Lower lobe of right lung (tissue), 2 donors: ENCODE measurements around the gene COPE. TPM values are rescaled to one million over a fixed set of nuclear protein-coding genes. Genes with fewer than 3 reads are reported as not detected.

ENCODE experiments used
- ATAC-seq, 2 donors: fragments of 200-7000 bp; cut with Tn5 transposase; one replicate each; pipeline ENCODE4 v1.9.1; 2020 to 2022; ENCODE audit warnings: mild to moderate bottlenecking in 2 of 2, moderate library complexity in 2 of 2
- DNase-seq: peaks from one replicate; pipeline ENCODE4 v3.0.0-alpha.2; 2020
- H3K27ac ChIP-seq: fragments of 200-600 bp; one replicate; pipeline ENCODE4 v1.8.0; 2022
- H3K27me3 ChIP-seq: fragments of 200-600 bp; one replicate; pipeline ENCODE4 v1.8.0; 2022; ENCODE audit warnings: low read depth
- H3K36me3 ChIP-seq: fragments of 200-600 bp; one replicate; pipeline ENCODE4 v1.8.0; 2022; ENCODE audit warnings: mild to moderate bottlenecking
- H3K4me1 ChIP-seq: fragments of 200-600 bp; one replicate; pipeline ENCODE4 v1.8.0; 2022
- H3K4me3 ChIP-seq: fragments of 200-600 bp; one replicate; pipeline ENCODE4 v1.8.0; 2022; ENCODE audit warnings: mild to moderate bottlenecking
- H3K9me3 ChIP-seq: fragments of 200-600 bp; one replicate; pipeline ENCODE4 v1.8.0; 2022
- intact Hi-C: fragments of 100-400 bp; cut with DNase I; formaldehyde crosslinking; loops from one replicate; pipeline ENCODE4 v1.11.0; 2022
- total RNA-seq: library from RNA; stranded (reverse); fragmentation: NEBNext Ultra II Directional; extraction: Animal tissue kit (Norgen Biotek cat#: 25700); gene quantifications from one replicate; pipeline ENCODE4 v1.2.1, GENCODE V29; 2021
- TF ChIP-seq, protein P1 (sequence below): fragments of 200-600 bp; IDR thresholded peaks from one replicate; pipeline ENCODE4 v1.8.0; 2022; ENCODE audit warnings: antibody characterized with exemption, mild to moderate bottlenecking
- donor health status: DM: no; HTN: yes; CAD: no; lungs with severe emphysema.

COPE gene
- total RNA-seq, 1 donor from 2014 or later, result 145 TPM

DNA sequence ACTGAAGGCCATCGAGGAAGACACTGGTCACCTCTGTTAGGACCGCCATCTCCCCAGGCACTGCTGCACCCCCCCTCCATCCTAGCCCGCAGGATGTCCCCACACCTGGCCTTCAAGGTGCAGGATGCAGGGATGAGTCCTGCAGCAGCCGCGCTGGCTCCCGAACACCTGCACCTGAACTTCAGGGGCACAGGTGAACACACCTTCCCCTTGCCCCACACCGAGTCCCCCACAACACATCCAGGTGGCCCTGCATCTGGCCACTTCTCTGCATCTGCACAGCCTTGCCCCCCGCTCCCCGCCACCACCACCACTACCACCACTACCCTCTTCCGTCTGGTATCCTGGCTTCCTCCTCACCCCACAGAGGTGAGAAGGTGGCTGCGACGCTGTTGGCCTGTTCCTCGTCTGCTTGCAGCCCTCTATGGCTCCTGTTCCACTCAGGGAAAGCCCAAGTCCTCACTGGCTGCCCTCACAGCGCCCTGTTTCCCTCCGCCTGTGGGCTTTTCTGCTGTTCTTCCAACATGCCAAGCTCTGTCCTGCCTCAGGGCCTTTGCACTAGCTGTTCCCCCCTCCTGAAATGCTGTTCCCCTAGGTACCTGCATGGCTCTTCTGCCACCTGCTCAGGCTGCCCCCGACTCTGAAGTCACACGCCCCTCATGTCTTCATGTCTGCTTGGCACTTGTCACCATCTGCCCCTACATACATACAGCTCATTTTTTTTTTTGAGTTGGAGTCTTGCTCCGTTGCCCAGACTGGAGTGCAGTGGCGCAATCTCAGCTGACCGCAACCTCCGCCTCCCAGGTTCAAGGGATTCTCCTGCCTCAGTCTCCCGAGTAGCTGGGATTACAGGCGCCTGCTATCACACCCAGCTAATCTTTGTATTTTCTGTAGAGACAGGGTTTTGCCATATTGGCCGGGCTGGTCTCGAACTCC lies 21.8 kb downstream of the COPE start:
- H3K4me3 ChIP-seq, result no peak overlapping the region
- TF ChIP-seq, protein P1, sequence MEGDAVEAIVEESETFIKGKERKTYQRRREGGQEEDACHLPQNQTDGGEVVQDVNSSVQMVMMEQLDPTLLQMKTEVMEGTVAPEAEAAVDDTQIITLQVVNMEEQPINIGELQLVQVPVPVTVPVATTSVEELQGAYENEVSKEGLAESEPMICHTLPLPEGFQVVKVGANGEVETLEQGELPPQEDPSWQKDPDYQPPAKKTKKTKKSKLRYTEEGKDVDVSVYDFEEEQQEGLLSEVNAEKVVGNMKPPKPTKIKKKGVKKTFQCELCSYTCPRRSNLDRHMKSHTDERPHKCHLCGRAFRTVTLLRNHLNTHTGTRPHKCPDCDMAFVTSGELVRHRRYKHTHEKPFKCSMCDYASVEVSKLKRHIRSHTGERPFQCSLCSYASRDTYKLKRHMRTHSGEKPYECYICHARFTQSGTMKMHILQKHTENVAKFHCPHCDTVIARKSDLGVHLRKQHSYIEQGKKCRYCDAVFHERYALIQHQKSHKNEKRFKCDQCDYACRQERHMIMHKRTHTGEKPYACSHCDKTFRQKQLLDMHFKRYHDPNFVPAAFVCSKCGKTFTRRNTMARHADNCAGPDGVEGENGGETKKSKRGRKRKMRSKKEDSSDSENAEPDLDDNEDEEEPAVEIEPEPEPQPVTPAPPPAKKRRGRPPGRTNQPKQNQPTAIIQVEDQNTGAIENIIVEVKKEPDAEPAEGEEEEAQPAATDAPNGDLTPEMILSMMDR, result no peak
- DNase-seq (no peak), ATAC-seq (no peak)
- no peaks in the 10 kb centered on the region for H3K9me3 ChIP-seq
- H3K4me1 ChIP-seq, result peaks cover 16% of the 10 kb centered on the region
- H3K27ac ChIP-seq, result no peak overlapping the region
- peaks cover 30% of the 10 kb centered on the region for H3K36me3 ChIP-seq
- H3K27me3 ChIP-seq, result peaks cover 31% of the 10 kb centered on the region
- intact Hi-C loops, result no loop called here

GRCh38 chr19:18896421-18896841 lies 22.8 kb downstream of the COPE start:
- peaks cover 16% of the 10 kb centered on the region for H3K4me1 ChIP-seq
- H3K27me3 ChIP-seq, result peaks cover 31% of the 10 kb centered on the region
- H3K9me3 ChIP-seq, result no peaks in the 10 kb centered on the region
- H3K4me3 ChIP-seq, result no peak overlapping the region
- DNase-seq, result no peak
- peaks cover 25% of the 10 kb centered on the region for H3K36me3 ChIP-seq
- ATAC-seq, result no peak
- TF ChIP-seq, protein P1, result no peak
- no peak overlapping the region for H3K27ac ChIP-seq
- intact Hi-C loops, result no loop called here

DNA sequence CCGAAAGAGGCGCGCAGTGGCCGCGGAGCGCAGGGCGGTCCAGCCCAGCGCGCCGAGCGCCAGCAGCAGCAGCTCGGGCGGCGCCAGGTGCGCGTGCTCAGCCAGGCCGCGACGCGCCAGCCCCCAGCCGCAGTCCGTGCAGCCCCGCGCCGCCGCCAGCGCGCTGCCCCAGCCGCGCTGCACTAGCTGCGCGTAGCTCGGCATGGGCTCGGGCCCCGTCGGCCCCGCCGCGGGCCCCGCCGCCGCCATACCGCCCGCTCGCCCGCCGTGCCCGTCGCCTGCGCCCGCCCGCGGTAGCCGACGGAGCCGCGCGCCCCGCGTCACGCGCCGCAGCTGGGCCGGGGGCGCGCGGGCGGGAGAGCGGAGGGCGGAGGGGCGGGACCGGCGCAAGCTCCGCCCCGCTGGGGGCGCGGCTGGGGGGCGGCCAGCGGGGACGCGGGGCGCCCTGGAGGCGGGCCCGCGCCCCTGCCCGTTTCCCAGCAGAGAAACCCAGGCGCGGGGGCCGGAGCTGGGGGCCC lies 23.3 kb downstream of the COPE start, which contains the start of gene CERS1:
Gene CERS1, minus strand, starts transcription at position 335 of the 518 bp plus-strand sequence. Its CDS starts 86 bp downstream, at position 249.
- Histone ChIP-seq H3K27ac (no peak within 1 kb of the TSS), H3K4me3 (peak within 1 kb of the TSS; percentile 37), H3K27me3 (peaks cover 31% of the 10 kb centered on the region), H3K4me1 (peaks cover 16% of the 10 kb centered on the region), H3K9me3 (no peaks in the 10 kb centered on the region), H3K36me3 (peaks cover 20% of the 10 kb centered on the region)
- ATAC-seq (no peak), DNase-seq (no peak)
- TF ChIP-seq, protein P1, result no peak
- intact Hi-C loops, result no loop called here

DNA sequence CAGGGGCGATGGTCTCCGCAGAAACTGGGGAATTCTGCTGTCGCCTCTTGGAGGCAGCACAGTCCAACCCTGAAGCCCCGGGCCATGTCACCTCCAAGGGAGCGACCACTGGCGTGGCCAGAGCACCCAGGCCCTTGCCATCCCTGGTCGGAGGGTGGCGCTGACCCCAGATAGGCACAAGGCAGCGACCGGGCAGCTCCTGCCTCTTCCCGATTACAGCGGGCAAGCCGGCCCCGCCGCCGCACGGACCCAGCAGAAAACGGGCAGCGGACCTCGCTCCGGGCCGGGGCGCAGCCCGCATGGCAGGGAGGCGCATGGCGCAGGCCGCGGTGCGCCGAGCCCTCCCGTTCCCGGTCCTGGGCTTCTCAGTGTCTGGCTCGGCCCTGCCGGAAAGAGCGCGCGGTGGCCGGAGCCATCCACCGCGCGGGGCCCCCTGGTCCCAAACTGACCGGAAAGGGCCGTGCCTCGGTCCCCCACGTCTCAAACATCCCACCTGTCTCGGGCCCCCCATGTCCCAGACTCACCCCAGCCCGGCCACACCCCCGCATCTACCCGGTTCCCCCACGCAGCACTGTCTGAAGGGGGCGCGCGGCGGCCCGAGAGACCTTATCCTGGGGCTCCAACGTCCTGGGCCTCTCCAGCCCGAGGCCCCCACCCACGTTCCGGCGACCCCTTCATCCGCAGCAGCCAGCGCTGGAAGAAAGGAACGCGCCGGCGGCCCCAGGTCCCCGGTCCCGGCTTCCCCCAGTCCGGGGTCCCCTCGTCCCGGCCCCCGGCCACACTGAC lies 24.0 kb downstream of the COPE start:
- Histone ChIP-seq H3K27me3 (peaks cover 31% of the 10 kb centered on the region), H3K36me3 (peaks cover 13% of the 10 kb centered on the region), H3K4me3 (peak overlapping the region; percentile 37), H3K27ac (no peak overlapping the region), H3K9me3 (no peaks in the 10 kb centered on the region), H3K4me1 (peaks cover 16% of the 10 kb centered on the region)
- TF ChIP-seq, protein P1, result peak; percentile 32
- intact Hi-C loops, result no loop called here
- ATAC-seq (peak; percentile 38 to 45), DNase-seq (no peak)

- Histone ChIP-seq H3K36me3 (peaks cover 6% of the 10 kb centered on the region), H3K4me1 (peaks cover 16% of the 10 kb centered on the region), H3K4me3 (peak overlapping the region; percentile 37), H3K27ac (no peak overlapping the region), H3K27me3 (peaks cover 31% of the 10 kb centered on the region), H3K9me3 (no peaks in the 10 kb centered on the region)
- ATAC-seq, result no peak
- DNase-seq, result no peak
- TF ChIP-seq, protein P1, result no peak
- intact Hi-C loops, result no loop called here
Observed at GRCh38 chr19:18894254-18895037, 24.7 kb downstream of the COPE start.
